Neural crest cell (in vitro differentiated cells): Measurements from ENCODE around the gene C4orf50. TPM values are rescaled to one million over a fixed set of nuclear protein-coding genes. Genes with fewer than 3 reads are reported as not detected.

Experiments used
- DNase-seq: peaks from one replicate; pipeline ENCODE4 v3.0.0; 2021; ENCODE audit warnings: low read depth, mixed read lengths, low spot score
- H3K27ac Mint-ChIP-seq: one replicate; pipeline ENCODE4 v1.8.0; 2021; ENCODE audit warnings: mild to moderate bottlenecking, mixed read lengths; ENCODE audit not compliant: unreplicated experiment
- H3K27me3 Mint-ChIP-seq: 2 replicates; pipeline ENCODE4 v1.8.0; 2021; ENCODE audit warnings: low read depth, mild to moderate bottlenecking, mixed read lengths
- H3K36me3 Mint-ChIP-seq: 2 replicates; pipeline ENCODE4 v1.8.0; 2021; ENCODE audit warnings: low read depth, mild to moderate bottlenecking, mixed read lengths
- H3K4me1 Mint-ChIP-seq: 2 replicates; pipeline ENCODE4 v1.8.0; 2021; ENCODE audit warnings: mixed read lengths
- H3K4me3 Mint-ChIP-seq: one replicate; pipeline ENCODE4 v1.8.0; 2021; ENCODE audit warnings: mild to moderate bottlenecking, mixed read lengths
- H3K9me3 Mint-ChIP-seq: 2 replicates; pipeline ENCODE4 v1.8.0; 2021; ENCODE audit warnings: mixed read lengths
- total RNA-seq: library from RNA; stranded (reverse); gene quantifications from 2 replicates; pipeline ENCODE4 v1.2.1, GENCODE V29; 2021
- TF ChIP-seq, protein P1 (sequence below): fragments of 200-600 bp; sonication (generic); conservative IDR thresholded peaks from 2 replicates; pipeline ENCODE4 v1.5.0; 2021; ENCODE audit warnings: antibody characterized with exemption, mild to moderate bottlenecking

C4orf50 gene
- total RNA-seq, 1 donor from 2014 or later = 0.02 TPM

GRCh38 chr4:5976921-5977320, 41.3 kb downstream of the C4orf50 start:
- H3K4me3 Mint-ChIP-seq = no peak overlapping the region
- no peaks in the 10 kb centered on the region for H3K36me3 Mint-ChIP-seq
- no peak for DNase-seq
- no peaks in the 10 kb centered on the region for H3K4me1 Mint-ChIP-seq
- peaks cover 48% of the 10 kb centered on the region for H3K27me3 Mint-ChIP-seq
- H3K27ac Mint-ChIP-seq = no peak overlapping the region
- no peaks in the 10 kb centered on the region for H3K9me3 Mint-ChIP-seq
- TF ChIP-seq, protein P1, sequence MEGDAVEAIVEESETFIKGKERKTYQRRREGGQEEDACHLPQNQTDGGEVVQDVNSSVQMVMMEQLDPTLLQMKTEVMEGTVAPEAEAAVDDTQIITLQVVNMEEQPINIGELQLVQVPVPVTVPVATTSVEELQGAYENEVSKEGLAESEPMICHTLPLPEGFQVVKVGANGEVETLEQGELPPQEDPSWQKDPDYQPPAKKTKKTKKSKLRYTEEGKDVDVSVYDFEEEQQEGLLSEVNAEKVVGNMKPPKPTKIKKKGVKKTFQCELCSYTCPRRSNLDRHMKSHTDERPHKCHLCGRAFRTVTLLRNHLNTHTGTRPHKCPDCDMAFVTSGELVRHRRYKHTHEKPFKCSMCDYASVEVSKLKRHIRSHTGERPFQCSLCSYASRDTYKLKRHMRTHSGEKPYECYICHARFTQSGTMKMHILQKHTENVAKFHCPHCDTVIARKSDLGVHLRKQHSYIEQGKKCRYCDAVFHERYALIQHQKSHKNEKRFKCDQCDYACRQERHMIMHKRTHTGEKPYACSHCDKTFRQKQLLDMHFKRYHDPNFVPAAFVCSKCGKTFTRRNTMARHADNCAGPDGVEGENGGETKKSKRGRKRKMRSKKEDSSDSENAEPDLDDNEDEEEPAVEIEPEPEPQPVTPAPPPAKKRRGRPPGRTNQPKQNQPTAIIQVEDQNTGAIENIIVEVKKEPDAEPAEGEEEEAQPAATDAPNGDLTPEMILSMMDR = no peak

- Mint-ChIP-seq H3K27ac (no peak overlapping the region), H3K9me3 (no peaks in the 10 kb centered on the region), H3K27me3 (peaks cover 48% of the 10 kb centered on the region), H3K4me3 (no peak overlapping the region), H3K4me1 (no peaks in the 10 kb centered on the region), H3K36me3 (no peaks in the 10 kb centered on the region)
- no peak for DNase-seq
- TF ChIP-seq, protein P1 = no peak
Measured at GRCh38 chr4:5976431-5976830, 41.8 kb downstream of the C4orf50 start.

DNA sequence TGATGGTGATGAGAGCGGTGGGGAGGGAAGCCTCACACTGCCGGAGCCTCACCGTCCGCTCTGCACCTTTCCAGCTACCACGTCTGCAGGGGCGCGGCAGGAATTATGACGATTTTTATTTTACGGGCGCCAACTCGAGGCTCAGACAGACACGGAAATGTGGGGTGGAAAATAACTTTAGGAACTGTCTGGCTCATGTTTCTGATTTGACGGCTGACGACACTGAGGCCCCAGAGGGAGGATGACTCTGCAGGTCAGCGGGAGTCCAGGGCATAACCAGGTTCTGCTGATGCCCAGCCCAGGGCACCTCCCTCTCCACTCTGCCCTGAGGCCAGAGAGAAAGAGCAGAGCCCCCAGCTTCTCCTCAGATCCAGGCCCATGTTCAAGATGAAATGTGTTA, 43.9 kb downstream of the C4orf50 start:
- no peak for DNase-seq
- no peaks in the 10 kb centered on the region for H3K9me3 Mint-ChIP-seq
- H3K27ac Mint-ChIP-seq = no peak overlapping the region
- peaks cover 37% of the 10 kb centered on the region for H3K27me3 Mint-ChIP-seq
- H3K4me1 Mint-ChIP-seq = no peaks in the 10 kb centered on the region
- no peaks in the 10 kb centered on the region for H3K36me3 Mint-ChIP-seq
- no peak overlapping the region for H3K4me3 Mint-ChIP-seq
- TF ChIP-seq, protein P1 = no peak

DNA sequence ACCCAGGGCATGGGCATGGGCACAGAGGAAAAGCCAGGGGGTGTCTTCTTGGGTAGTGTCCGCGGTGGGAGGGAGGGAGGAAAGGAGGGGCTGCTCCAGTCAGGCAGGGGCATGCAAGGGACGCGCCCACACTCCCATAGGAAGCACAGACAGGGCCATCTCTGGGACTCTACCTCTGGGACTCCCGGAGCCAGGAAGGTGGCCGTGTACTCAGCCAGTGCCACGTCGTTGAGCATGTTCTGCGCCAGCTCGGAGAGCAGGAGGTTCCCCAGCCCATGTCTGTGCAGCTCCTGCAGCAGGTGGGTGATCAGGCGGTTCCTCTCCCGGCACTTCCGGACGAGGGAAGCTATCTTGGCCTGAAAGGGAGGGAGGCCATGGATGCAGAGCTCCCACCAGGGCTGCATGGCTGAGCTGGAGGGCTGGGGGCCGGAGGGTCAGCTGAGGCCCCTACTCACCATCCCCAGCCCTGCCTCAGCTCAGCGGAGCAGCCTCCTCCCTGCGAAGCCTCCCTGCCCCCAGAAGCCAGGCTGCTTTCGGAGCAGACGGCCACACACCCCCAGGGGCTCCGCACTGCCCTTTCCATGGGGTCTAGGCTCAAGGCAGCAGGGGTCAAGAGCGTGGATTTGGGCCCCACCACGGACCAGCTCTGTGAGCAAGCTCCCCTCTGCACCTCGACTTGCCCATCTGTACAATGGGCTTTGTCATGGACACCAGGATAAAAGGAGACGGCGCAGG, 44.6 kb downstream of the C4orf50 start:
- Mint-ChIP-seq H3K9me3 (no peaks in the 10 kb centered on the region), H3K4me1 (no peaks in the 10 kb centered on the region), H3K27me3 (peaks cover 31% of the 10 kb centered on the region), H3K27ac (no peak overlapping the region), H3K36me3 (no peaks in the 10 kb centered on the region), H3K4me3 (no peak overlapping the region)
- no peak for DNase-seq
- TF ChIP-seq, protein P1 = no peak

GRCh38 chr4:5973033-5973432, 45.2 kb downstream of the C4orf50 start:
- H3K4me1 Mint-ChIP-seq = no peaks in the 10 kb centered on the region
- TF ChIP-seq, protein P1 = no peak
- no peaks in the 10 kb centered on the region for H3K9me3 Mint-ChIP-seq
- no peak overlapping the region for H3K4me3 Mint-ChIP-seq
- H3K36me3 Mint-ChIP-seq = no peaks in the 10 kb centered on the region
- H3K27ac Mint-ChIP-seq = no peak overlapping the region
- DNase-seq = no peak
- H3K27me3 Mint-ChIP-seq = peaks cover 24% of the 10 kb centered on the region
